H9 (cell line): ENCODE results near the gene GAMT. TPM values are rescaled to one million over a fixed set of nuclear protein-coding genes. Genes with fewer than 3 reads are reported as not detected.

ENCODE experiments used
- DNase-seq: peaks from one replicate; pipeline ENCODE4 v3.0.0-alpha.2; 2017
- H2AFZ ChIP-seq: one replicate; pipeline ENCODE4 v1.6.1; 2013; ENCODE audit warnings: mild to moderate bottlenecking, low read length, control low read depth, moderate library complexity
- H2AK5ac ChIP-seq: 2 replicates; pipeline ENCODE4 v1.6.1; 2013; ENCODE audit warnings: low read length, control low read depth, mixed read lengths; ENCODE audit not compliant: insufficient read length
- H2BK120ac ChIP-seq: one replicate; pipeline ENCODE4 v1.6.1; 2013; ENCODE audit warnings: low read depth, mild to moderate bottlenecking, low read length, control low read depth, inconsistent platforms; ENCODE audit not compliant: poor library complexity, severe bottlenecking
- H2BK12ac ChIP-seq: 2 replicates; pipeline ENCODE4 v1.6.1; 2013; ENCODE audit warnings: low read length, control low read depth, mixed read lengths, low read depth; ENCODE audit not compliant: insufficient read length
- H2BK15ac ChIP-seq: 2 replicates; pipeline ENCODE4 v1.6.1; 2013; ENCODE audit warnings: low read depth, low read length, control low read depth
- H2BK20ac ChIP-seq: one replicate; pipeline ENCODE4 v1.6.1; 2013; ENCODE audit warnings: low read depth, mild to moderate bottlenecking, low read length, control low read depth, inconsistent platforms; ENCODE audit not compliant: poor library complexity, severe bottlenecking
- H2BK5ac ChIP-seq: 2 replicates; pipeline ENCODE4 v1.6.1; 2013; ENCODE audit warnings: low read length, control low read depth, mixed read lengths; ENCODE audit not compliant: insufficient read length
- H3K14ac ChIP-seq: 2 replicates; pipeline ENCODE4 v1.6.1; 2013; ENCODE audit warnings: low read length, control low read depth; ENCODE audit not compliant: insufficient read depth
- H3K18ac ChIP-seq: 2 replicates; pipeline ENCODE4 v1.6.1; 2013; ENCODE audit warnings: low read depth, mild to moderate bottlenecking, mixed read lengths, low read length, control low read depth; ENCODE audit not compliant: insufficient read length
- H3K23ac ChIP-seq: 2 replicates; pipeline ENCODE4 v1.6.1; 2013; ENCODE audit warnings: low read length, control low read depth, mixed read lengths, low read depth; ENCODE audit not compliant: insufficient read length
- H3K23me2 ChIP-seq: 2 replicates; pipeline ENCODE4 v1.6.1; 2013; ENCODE audit warnings: low read depth, mild to moderate bottlenecking, mixed read lengths, low read length, control low read depth; ENCODE audit not compliant: insufficient read length, poor library complexity, severe bottlenecking
- H3K27ac ChIP-seq: 2 replicates; pipeline ENCODE4 v1.5.1; 2013; ENCODE audit warnings: low read length, control low read depth, mixed read lengths, low read depth; ENCODE audit not compliant: insufficient read length
- H3K27me3 ChIP-seq: 2 replicates; pipeline ENCODE4 v1.6.1; 2013; ENCODE audit warnings: low read length, control low read depth, inconsistent platforms; ENCODE audit not compliant: insufficient read depth
- H3K4ac ChIP-seq: 2 replicates; pipeline ENCODE4 v1.6.1; 2013; ENCODE audit warnings: low read depth, mild to moderate bottlenecking, control low read depth, inconsistent platforms, low read length, moderate library complexity
- H3K4me1 ChIP-seq: 2 replicates; pipeline ENCODE4 v1.6.1; 2013; ENCODE audit warnings: low read length, control low read depth, inconsistent platforms; ENCODE audit not compliant: insufficient read depth
- H3K4me2 ChIP-seq: 2 replicates; pipeline ENCODE4 v1.6.1; 2013; ENCODE audit warnings: low read length, control low read depth, mixed read lengths; ENCODE audit not compliant: insufficient read length, insufficient read depth
- H3K56ac ChIP-seq: 2 replicates; pipeline ENCODE4 v1.6.1; 2013; ENCODE audit warnings: low read depth, mild to moderate bottlenecking, mixed read lengths, low read length, control low read depth; ENCODE audit not compliant: insufficient read length
- H3K79me1 ChIP-seq: 2 replicates; pipeline ENCODE4 v1.6.1; 2013; ENCODE audit warnings: low read depth, mild to moderate bottlenecking, moderate library complexity, low read length, control low read depth, inconsistent platforms; ENCODE audit not compliant: insufficient read depth, poor library complexity, severe bottlenecking
- H3K79me2 ChIP-seq: 2 replicates; pipeline ENCODE4 v1.6.1; 2013; ENCODE audit warnings: low read length, control low read depth, inconsistent platforms; ENCODE audit not compliant: insufficient read depth
- H3K9ac ChIP-seq: 2 replicates; pipeline ENCODE4 v1.6.1; 2013; ENCODE audit warnings: low read length, control low read depth, mixed read lengths; ENCODE audit not compliant: insufficient read length; ENCODE audit errors: extremely low read depth
- H3K9me3 ChIP-seq: one replicate; pipeline ENCODE4 v1.6.1; 2013; ENCODE audit warnings: low read depth, low read length, inconsistent platforms; ENCODE audit not compliant: control insufficient read depth
- H3T11ph ChIP-seq: one replicate; pipeline ENCODE4 v1.6.1; 2013; ENCODE audit warnings: mild to moderate bottlenecking, low read length, control low read depth, inconsistent platforms
- H4K20me1 ChIP-seq: one replicate; pipeline ENCODE4 v1.6.1; 2013; ENCODE audit not compliant: control insufficient read depth, insufficient read length, insufficient read depth
- H4K5ac ChIP-seq: 2 replicates; pipeline ENCODE4 v1.6.1; 2013; ENCODE audit warnings: low read depth, mild to moderate bottlenecking, mixed read lengths, low read length, control low read depth; ENCODE audit not compliant: insufficient read length
- H4K8ac ChIP-seq: replicated peaks from 2 replicates; pipeline ENCODE4 v1.6.1; 2013; ENCODE audit warnings: low read length, control low read depth, mixed read lengths, low read depth; ENCODE audit not compliant: insufficient read length
- H4K91ac ChIP-seq: 2 replicates; pipeline ENCODE4 v1.6.1; 2013; ENCODE audit warnings: low read depth, mild to moderate bottlenecking, moderate library complexity, mixed read lengths, low read length, control low read depth; ENCODE audit not compliant: insufficient read length
- H3K27ac Mint-ChIP-seq, 3 experiments: 2 replicates in 2 of 3; 3 replicates in 1 of 3; pipeline ENCODE4 v1.8.0; 2020 to 2021; ENCODE audit warnings: mixed read lengths in 3 of 3, mild to moderate bottlenecking in 1 of 3, moderate library complexity in 1 of 3
- H3K27me3 Mint-ChIP-seq: 2 replicates; pipeline ENCODE4 v1.8.0; 2021; ENCODE audit warnings: low read depth, mild to moderate bottlenecking, moderate library complexity, mixed read lengths
- H3K36me3 Mint-ChIP-seq, 3 experiments: 2 replicates in 2 of 3; 3 replicates in 1 of 3; pipeline ENCODE4 v1.8.0; 2020 to 2021; ENCODE audit warnings: low read depth in 3 of 3, mixed read lengths in 3 of 3; ENCODE audit not compliant: insufficient read depth in 1 of 3
- H3K4me1 Mint-ChIP-seq, 2 experiments: 2 replicates each; pipeline ENCODE4 v1.8.0; 2020; ENCODE audit warnings: mixed read lengths in 2 of 2
- H3K4me3 Mint-ChIP-seq, 2 experiments: 2 replicates in 1 of 2; 3 replicates in 1 of 2; pipeline ENCODE4 v1.8.0; 2020 to 2021; ENCODE audit warnings: mild to moderate bottlenecking in 2 of 2, mixed read lengths in 2 of 2, moderate library complexity in 1 of 2
- H3K9me3 Mint-ChIP-seq, 2 experiments: 2 replicates in 1 of 2; 3 replicates in 1 of 2; pipeline ENCODE4 v1.8.0; 2020; ENCODE audit warnings: mild to moderate bottlenecking in 2 of 2, mixed read lengths in 2 of 2, moderate library complexity in 1 of 2
- CTCF ChIP-seq: fragments of 200-600 bp; sonication (generic); conservative IDR thresholded peaks from 3 replicates; pipeline ENCODE4 v1.8.0; 2021; ENCODE audit warnings: antibody characterized with exemption, mild to moderate bottlenecking
- WGBS: extraction: QIAGEN DNeasy Blood & Tissue Kit; methylation state at CpG from one replicate; pipeline ENCODE4 v1.1.7; 2013; ENCODE audit warnings: missing lambda C conversion rate, low lambda C conversion rate, mixed read lengths; ENCODE audit not compliant: insufficient read length; ENCODE audit errors: extremely low coverage; 5-methylcytosine and 5-hydroxymethylcytosine counted together
- total RNA-seq: library from RNA; stranded (reverse); gene quantifications from 2 replicates; pipeline ENCODE4 v1.2.1, GENCODE V29; 2021

The GAMT gene
- total RNA-seq, 1 experiment from 2014 or later: 26.6 TPM

DNA sequence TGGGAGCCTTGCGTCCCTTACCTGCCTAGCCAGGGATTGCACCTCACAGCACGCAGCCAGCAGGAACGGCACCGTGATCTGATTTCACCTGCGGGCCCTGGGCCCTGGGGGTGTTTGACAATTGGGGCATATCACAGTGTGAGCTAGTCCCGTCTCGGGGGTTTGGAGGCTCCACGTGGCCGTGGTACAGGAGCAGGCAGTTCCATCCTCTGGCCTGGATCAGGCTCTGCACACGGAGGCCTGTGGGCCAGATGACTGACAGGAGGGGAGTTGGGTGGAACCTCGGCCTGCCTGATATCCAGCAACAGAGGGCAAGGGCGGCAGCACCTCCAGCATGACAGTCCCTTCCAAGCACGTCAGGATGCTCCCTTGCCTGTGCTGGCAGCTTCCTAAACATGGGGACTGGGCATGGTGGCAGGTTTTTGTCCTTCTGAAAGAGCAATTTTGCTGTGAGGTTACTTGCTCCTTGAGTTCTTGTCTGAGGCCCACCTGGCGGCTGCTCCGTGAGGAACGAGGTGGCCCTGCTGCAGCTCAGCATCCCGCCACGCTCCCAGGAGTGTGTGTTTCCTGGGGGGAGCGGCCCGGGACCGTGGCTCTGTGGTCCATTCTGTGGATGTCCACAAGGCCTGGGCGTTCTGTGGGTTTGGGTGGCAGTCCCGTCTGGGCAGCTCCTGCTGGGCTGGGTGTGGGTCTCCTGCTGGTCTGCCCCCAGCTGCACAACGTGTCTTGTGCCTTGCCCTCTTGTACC is 30.6 kb upstream of the GAMT start:
- Histone ChIP-seq H4K8ac (no peak overlapping the region), H2BK120ac (no peak overlapping the region), H3T11ph (no peak overlapping the region), H4K91ac (no peak overlapping the region), H3K79me2 (no peaks in the 10 kb centered on the region), H3K23me2 (no peaks in the 10 kb centered on the region), H2BK5ac (no peak overlapping the region), H3K4ac (no peak overlapping the region), H3K27ac (no peak overlapping the region), H2AFZ (no peak overlapping the region), H4K20me1 (no peaks in the 10 kb centered on the region), H3K4me2 (no peak overlapping the region), H2BK20ac (no peak overlapping the region), H3K18ac (no peak overlapping the region), H3K79me1 (no peaks in the 10 kb centered on the region), H3K27me3 (no peaks in the 10 kb centered on the region), H2BK12ac (no peak overlapping the region), H3K4me1 (no peaks in the 10 kb centered on the region), H3K9me3 (no peaks in the 10 kb centered on the region), H2BK15ac (no peak overlapping the region), H3K56ac (no peak overlapping the region), H3K23ac (no peak overlapping the region), H2AK5ac (no peak overlapping the region), H3K14ac (no peak overlapping the region), H4K5ac (no peak overlapping the region), H3K9ac (no peak overlapping the region)
- H3K9me3 Mint-ChIP-seq: no peaks in the 10 kb centered on the region
- DNase-seq: no peak
- H3K27me3 Mint-ChIP-seq: no peaks in the 10 kb centered on the region
- WGBS: no CpG with 5 or more reads among the region's 24 CpGs
- no peak for TF ChIP-seq CTCF
- H3K4me3 Mint-ChIP-seq: no peak overlapping the region
- peak overlapping the region in 2 of 3 experiments; percentile 34 to 77; a peak in 1 of 7 replicates for H3K27ac Mint-ChIP-seq
- H3K4me1 Mint-ChIP-seq: no peaks in the 10 kb centered on the region; a peak in 1 of 4 replicates
- H3K36me3 Mint-ChIP-seq: peaks cover 16 to 63% (median 45%) of the 10 kb centered on the region in 3 experiments; a peak in 6 of 7 replicates
